GM23338 (cell line): ENCODE measurements around the gene METAP1D. TPM values are rescaled to one million over a fixed set of nuclear protein-coding genes. Genes with fewer than 3 reads are reported as not detected.

ENCODE experiments used
- ATAC-seq: fragments of 200-7000 bp; cut with Tn5 transposase; 3 replicates; pipeline ENCODE4 v1.9.1; 2020
- DNase-seq: peaks from one replicate; pipeline ENCODE4 v3.0.0-alpha.2; 2015; ENCODE audit warnings: low spot score
- H2AFZ ChIP-seq: fragments of 200-600 bp; sonication (generic); 2 replicates; pipeline ENCODE4 v1.8.0; 2016; ENCODE audit warnings: antibody characterized with exemption, mild to moderate bottlenecking, moderate library complexity
- H3F3A ChIP-seq: fragments of 200-600 bp; sonication (generic); replicated peaks from 2 replicates; pipeline ENCODE4 v1.8.0; 2017; ENCODE audit warnings: antibody characterized with exemption, mixed run types, low read depth
- H3K27ac ChIP-seq: fragments of 200-600 bp; sonication (generic); 2 replicates; pipeline ENCODE4 v1.6.1; 2016; ENCODE audit warnings: low read depth
- H3K27me3 ChIP-seq: fragments of 200-600 bp; sonication (generic); 2 replicates; pipeline ENCODE4 v1.8.0; 2016; ENCODE audit warnings: mild to moderate bottlenecking, mixed run types, moderate library complexity; ENCODE audit not compliant: insufficient read depth
- H3K36me3 ChIP-seq: fragments of 200-600 bp; sonication (generic); 2 replicates; pipeline ENCODE4 v1.8.0; 2016; ENCODE audit warnings: mild to moderate bottlenecking; ENCODE audit not compliant: insufficient read depth
- H3K4me1 ChIP-seq: fragments of 200-600 bp; sonication (generic); 2 replicates; pipeline ENCODE4 v1.8.0; 2016; ENCODE audit warnings: mild to moderate bottlenecking, moderate library complexity; ENCODE audit not compliant: insufficient read depth
- H3K4me2 ChIP-seq: fragments of 200-600 bp; sonication (generic); 2 replicates; pipeline ENCODE4 v1.7.1; 2017; ENCODE audit warnings: mixed run types
- H3K4me3 ChIP-seq: fragments of 200-600 bp; sonication (generic); 2 replicates; pipeline ENCODE4 v1.6.1; 2016; ENCODE audit warnings: mixed run types
- H3K79me2 ChIP-seq: fragments of 200-600 bp; sonication (generic); replicated peaks from 2 replicates; pipeline ENCODE4 v1.8.0; 2017; ENCODE audit warnings: mild to moderate bottlenecking; ENCODE audit not compliant: insufficient read depth
- H3K9me2 ChIP-seq: fragments of 200-600 bp; sonication (generic); 2 replicates; pipeline ENCODE4 v1.8.0; 2017; ENCODE audit not compliant: insufficient read depth
- H4K20me1 ChIP-seq: fragments of 200-600 bp; sonication (generic); replicated peaks from 2 replicates; pipeline ENCODE4 v1.8.0; 2017; ENCODE audit warnings: mild to moderate bottlenecking; ENCODE audit not compliant: insufficient read depth
- H3K27ac Mint-ChIP-seq: 2 replicates; pipeline ENCODE4 v1.8.0; 2020; ENCODE audit warnings: inconsistent platforms, mild to moderate bottlenecking, moderate library complexity, mixed read lengths
- H3K27me3 Mint-ChIP-seq: 3 replicates; pipeline ENCODE4 v1.8.0; 2022; ENCODE audit warnings: low read depth, mild to moderate bottlenecking, moderate library complexity, mixed read lengths, inconsistent platforms; ENCODE audit not compliant: insufficient read depth, poor library complexity
- H3K36me3 Mint-ChIP-seq: 3 replicates; pipeline ENCODE4 v1.8.0; 2021; ENCODE audit warnings: low read depth, mild to moderate bottlenecking, inconsistent platforms, moderate library complexity, mixed read lengths
- H3K4me1 Mint-ChIP-seq: 3 replicates; pipeline ENCODE4 v1.8.0; 2020; ENCODE audit warnings: mild to moderate bottlenecking, inconsistent platforms, mixed read lengths
- H3K4me3 Mint-ChIP-seq: 3 replicates; pipeline ENCODE4 v1.8.0; 2021; ENCODE audit warnings: moderate library complexity, mild to moderate bottlenecking, inconsistent platforms, mixed read lengths
- H3K9me3 Mint-ChIP-seq: 3 replicates; pipeline ENCODE4 v1.8.0; 2020; ENCODE audit warnings: moderate library complexity, mild to moderate bottlenecking, inconsistent platforms, mixed read lengths
- CREB1 ChIP-seq: fragments of 250-450 bp; sonication (Bioruptor Pico); IDR thresholded peaks from 2 replicates; pipeline ENCODE4 v1.5.0; 2020; ENCODE audit warnings: low read depth, mild to moderate bottlenecking, moderate library complexity
- EZH2 ChIP-seq: fragments of 200-600 bp; sonication (generic); IDR thresholded peaks from one replicate; pipeline ENCODE4 v1.8.0; 2017; ENCODE audit warnings: antibody characterized with exemption, mild to moderate bottlenecking, low read depth; ENCODE audit not compliant: unreplicated experiment
- EZH2phosphoT487 ChIP-seq: fragments of 200-600 bp; sonication (generic); IDR thresholded peaks from one replicate; pipeline ENCODE4 v1.8.1; 2018; ENCODE audit warnings: antibody characterized with exemption; ENCODE audit not compliant: unreplicated experiment
- JUNB ChIP-seq: IDR thresholded peaks from one replicate; pipeline ENCODE4 v1.6.1; 2016; ENCODE audit warnings: antibody characterized with exemption; ENCODE audit not compliant: unreplicated experiment
- NANOG ChIP-seq: IDR thresholded peaks from 2 replicates; pipeline ENCODE4 v1.6.1; 2016; ENCODE audit warnings: antibody characterized with exemption, borderline replicate concordance
- POLR2AphosphoS5 ChIP-seq: IDR thresholded peaks from 2 replicates; pipeline ENCODE4 v1.6.1; 2016; ENCODE audit warnings: antibody characterized with exemption, low read depth
- STAT1 ChIP-seq: IDR thresholded peaks from one replicate; pipeline ENCODE4 v1.6.1; 2016; ENCODE audit warnings: antibody characterized with exemption; ENCODE audit not compliant: unreplicated experiment
- ZNF331 ChIP-seq: fragments of 250-450 bp; sonication (Bioruptor Pico); IDR thresholded peaks from 2 replicates; pipeline ENCODE4 v1.5.0; 2020; ENCODE audit warnings: low read depth, mild to moderate bottlenecking, moderate library complexity
- polyA plus RNA-seq: library from polyadenylated mRNA; unstranded; fragments of >200 nt; fragmentation: Nextera tagmentation; extraction: Ambion mirVana; gene quantifications from 2 replicates; pipeline ENCODE4 v1.2.1, GENCODE V29; 2016
- total RNA-seq: library from RNA; depleted of rRNA; stranded (reverse); fragments of >200 nt; shearing (Covaris generic); gene quantifications from 2 replicates; pipeline ENCODE4 v1.2.3, GENCODE V29; 2014
- TF ChIP-seq, protein P1 (sequence below): fragments of 250-450 bp; sonication (Bioruptor Pico); IDR thresholded peaks from 2 replicates; pipeline ENCODE4 v1.5.0; 2020; ENCODE audit warnings: mild to moderate bottlenecking, moderate library complexity
- TF ChIP-seq, protein P2 (sequence below): IDR thresholded peaks from one replicate; pipeline ENCODE4 v1.6.1; 2018; ENCODE audit warnings: antibody characterized with exemption; ENCODE audit not compliant: unreplicated experiment

The METAP1D gene
- total and polyA plus RNA-seq, 2 experiments from 2014 or later: 12.8 to 15.5 TPM

DNA sequence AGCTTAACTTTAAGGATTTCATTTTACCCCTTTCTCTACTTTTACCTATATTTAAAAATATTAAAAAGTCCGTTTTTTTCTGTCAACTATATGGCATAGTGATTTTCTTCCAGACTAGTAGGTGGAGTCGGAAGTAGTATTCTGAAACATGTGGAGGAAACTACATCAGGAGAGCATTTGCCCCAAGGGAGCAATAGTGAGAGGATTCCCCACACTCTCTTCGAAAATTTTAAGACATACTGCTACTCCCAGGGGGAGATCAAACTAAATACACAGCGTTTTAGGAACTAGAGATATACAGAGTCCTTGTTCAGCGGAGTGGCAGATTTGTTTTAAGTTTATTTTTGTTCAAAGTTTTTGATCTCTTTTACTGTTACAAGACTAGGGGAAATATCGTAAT lies 40.6 kb downstream of the METAP1D start (continued):
- TF ChIP-seq, protein P1, sequence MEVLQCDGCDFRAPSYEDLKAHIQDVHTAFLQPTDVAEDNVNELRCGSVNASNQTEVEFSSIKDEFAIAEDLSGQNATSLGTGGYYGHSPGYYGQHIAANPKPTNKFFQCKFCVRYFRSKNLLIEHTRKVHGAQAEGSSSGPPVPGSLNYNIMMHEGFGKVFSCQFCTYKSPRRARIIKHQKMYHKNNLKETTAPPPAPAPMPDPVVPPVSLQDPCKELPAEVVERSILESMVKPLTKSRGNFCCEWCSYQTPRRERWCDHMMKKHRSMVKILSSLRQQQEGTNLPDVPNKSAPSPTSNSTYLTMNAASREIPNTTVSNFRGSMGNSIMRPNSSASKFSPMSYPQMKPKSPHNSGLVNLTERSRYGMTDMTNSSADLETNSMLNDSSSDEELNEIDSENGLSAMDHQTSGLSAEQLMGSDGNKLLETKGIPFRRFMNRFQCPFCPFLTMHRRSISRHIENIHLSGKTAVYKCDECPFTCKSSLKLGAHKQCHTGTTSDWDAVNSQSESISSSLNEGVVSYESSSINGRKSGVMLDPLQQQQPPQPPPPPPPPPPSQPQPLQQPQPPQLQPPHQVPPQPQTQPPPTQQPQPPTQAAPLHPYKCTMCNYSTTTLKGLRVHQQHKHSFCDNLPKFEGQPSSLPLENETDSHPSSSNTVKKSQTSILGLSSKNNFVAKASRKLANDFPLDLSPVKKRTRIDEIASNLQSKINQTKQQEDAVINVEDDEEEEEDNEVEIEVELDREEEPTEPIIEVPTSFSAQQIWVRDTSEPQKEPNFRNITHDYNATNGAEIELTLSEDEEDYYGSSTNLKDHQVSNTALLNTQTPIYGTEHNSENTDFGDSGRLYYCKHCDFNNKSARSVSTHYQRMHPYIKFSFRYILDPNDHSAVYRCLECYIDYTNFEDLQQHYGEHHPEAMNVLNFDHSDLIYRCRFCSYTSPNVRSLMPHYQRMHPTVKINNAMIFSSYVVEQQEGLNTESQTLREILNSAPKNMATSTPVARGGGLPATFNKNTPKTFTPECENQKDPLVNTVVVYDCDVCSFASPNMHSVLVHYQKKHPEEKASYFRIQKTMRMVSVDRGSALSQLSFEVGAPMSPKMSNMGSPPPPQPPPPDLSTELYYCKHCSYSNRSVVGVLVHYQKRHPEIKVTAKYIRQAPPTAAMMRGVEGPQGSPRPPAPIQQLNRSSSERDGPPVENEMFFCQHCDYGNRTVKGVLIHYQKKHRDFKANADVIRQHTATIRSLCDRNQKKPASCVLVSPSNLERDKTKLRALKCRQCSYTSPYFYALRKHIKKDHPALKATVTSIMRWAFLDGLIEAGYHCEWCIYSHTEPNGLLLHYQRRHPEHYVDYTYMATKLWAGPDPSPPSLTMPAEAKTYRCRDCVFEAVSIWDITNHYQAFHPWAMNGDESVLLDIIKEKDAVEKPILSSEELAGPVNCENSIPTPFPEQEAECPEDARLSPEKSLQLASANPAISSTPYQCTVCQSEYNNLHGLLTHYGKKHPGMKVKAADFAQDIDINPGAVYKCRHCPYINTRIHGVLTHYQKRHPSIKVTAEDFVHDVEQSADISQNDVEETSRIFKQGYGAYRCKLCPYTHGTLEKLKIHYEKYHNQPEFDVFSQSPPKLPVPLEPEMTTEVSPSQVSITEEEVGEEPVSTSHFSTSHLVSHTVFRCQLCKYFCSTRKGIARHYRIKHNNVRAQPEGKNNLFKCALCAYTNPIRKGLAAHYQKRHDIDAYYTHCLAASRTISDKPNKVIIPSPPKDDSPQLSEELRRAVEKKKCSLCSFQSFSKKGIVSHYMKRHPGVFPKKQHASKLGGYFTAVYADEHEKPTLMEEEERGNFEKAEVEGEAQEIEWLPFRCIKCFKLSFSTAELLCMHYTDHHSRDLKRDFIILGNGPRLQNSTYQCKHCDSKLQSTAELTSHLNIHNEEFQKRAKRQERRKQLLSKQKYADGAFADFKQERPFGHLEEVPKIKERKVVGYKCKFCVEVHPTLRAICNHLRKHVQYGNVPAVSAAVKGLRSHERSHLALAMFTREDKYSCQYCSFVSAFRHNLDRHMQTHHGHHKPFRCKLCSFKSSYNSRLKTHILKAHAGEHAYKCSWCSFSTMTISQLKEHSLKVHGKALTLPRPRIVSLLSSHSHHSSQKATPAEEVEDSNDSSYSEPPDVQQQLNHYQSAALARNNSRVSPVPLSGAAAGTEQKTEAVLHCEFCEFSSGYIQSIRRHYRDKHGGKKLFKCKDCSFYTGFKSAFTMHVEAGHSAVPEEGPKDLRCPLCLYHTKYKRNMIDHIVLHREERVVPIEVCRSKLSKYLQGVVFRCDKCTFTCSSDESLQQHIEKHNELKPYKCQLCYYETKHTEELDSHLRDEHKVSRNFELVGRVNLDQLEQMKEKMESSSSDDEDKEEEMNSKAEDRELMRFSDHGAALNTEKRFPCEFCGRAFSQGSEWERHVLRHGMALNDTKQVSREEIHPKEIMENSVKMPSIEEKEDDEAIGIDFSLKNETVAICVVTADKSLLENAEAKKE (CRISPR knock-in tag): no peak
- no peak for TF ChIP-seq ZNF331
- TF ChIP-seq, protein P2, sequence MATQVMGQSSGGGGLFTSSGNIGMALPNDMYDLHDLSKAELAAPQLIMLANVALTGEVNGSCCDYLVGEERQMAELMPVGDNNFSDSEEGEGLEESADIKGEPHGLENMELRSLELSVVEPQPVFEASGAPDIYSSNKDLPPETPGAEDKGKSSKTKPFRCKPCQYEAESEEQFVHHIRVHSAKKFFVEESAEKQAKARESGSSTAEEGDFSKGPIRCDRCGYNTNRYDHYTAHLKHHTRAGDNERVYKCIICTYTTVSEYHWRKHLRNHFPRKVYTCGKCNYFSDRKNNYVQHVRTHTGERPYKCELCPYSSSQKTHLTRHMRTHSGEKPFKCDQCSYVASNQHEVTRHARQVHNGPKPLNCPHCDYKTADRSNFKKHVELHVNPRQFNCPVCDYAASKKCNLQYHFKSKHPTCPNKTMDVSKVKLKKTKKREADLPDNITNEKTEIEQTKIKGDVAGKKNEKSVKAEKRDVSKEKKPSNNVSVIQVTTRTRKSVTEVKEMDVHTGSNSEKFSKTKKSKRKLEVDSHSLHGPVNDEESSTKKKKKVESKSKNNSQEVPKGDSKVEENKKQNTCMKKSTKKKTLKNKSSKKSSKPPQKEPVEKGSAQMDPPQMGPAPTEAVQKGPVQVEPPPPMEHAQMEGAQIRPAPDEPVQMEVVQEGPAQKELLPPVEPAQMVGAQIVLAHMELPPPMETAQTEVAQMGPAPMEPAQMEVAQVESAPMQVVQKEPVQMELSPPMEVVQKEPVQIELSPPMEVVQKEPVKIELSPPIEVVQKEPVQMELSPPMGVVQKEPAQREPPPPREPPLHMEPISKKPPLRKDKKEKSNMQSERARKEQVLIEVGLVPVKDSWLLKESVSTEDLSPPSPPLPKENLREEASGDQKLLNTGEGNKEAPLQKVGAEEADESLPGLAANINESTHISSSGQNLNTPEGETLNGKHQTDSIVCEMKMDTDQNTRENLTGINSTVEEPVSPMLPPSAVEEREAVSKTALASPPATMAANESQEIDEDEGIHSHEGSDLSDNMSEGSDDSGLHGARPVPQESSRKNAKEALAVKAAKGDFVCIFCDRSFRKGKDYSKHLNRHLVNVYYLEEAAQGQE: no peak

DNA sequence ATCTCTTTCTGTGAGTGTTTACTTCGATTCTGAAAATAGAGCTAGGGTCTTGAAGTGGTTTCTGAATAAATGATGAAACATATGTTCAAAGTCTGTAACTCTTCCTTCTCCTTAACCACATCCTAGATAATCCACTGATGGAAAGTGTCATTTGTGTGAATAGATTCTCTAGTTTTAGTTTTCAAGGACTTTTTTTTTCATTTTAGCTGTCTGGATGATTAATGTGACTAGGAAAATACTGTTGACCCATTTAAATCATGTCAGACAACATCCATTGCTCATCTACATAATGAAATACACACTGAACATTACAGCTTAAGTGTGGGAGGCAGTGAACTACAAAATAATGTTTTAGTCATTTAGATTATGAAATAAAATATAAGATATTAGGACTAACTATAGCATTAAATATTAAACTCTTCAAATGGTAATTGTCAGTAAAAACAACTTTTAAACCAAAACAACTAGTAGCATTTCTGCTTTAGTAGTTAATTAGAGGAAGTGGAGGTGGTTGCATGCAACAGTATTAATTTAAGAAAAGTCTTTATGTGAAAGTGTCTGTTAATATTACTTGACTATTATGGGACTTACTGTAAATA lies 46.4 kb downstream of the METAP1D start:
- H3K36me3 ChIP-seq: no peaks in the 10 kb centered on the region
- Mint-ChIP-seq H3K27me3 (peaks cover 1% of the 10 kb centered on the region), H3K4me1 (peaks cover 8% of the 10 kb centered on the region; the same call in 2 of the 3 replicates), H3K4me3 (no peak overlapping the region), H3K36me3 (no peaks in the 10 kb centered on the region), H3K9me3 (no peaks in the 10 kb centered on the region), H3K27ac (no peak overlapping the region)
- no peak overlapping the region for H3K27ac ChIP-seq
- no peak overlapping the region for H2AFZ ChIP-seq
- H3K27me3 ChIP-seq: no peaks in the 10 kb centered on the region
- no peaks in the 10 kb centered on the region for H3K79me2 ChIP-seq
- DNase-seq (no peak), ATAC-seq (no peak)
- no peak overlapping the region for H3K4me2 ChIP-seq
- H3K9me2 ChIP-seq: no peaks in the 10 kb centered on the region
- H3F3A ChIP-seq: no peaks in the 10 kb centered on the region
- H3K4me1 ChIP-seq: peaks cover 9% of the 10 kb centered on the region; the same call in 1 of the 2 replicates
- H3K4me3 ChIP-seq: no peak overlapping the region
- H4K20me1 ChIP-seq: no peaks in the 10 kb centered on the region
- TF ChIP-seq ZNF331 (no peak), POLR2AphosphoS5 (no peak), CREB1 (CRISPR knock-in tag) (no peak), EZH2 (no peak), EZH2phosphoT487 (no peak), NANOG (no peak), JUNB (no peak), STAT1 (no peak)
